Measurements from ENCODE around the gene GPR180. TPM values are rescaled to one million over a fixed set of nuclear protein-coding genes. Genes with fewer than 3 reads are reported as not detected.

The GPR180 gene
- total RNA-seq (2021): 7.2 and 8.3 TPM in 2 replicates
- Bru-seq, nascent RNA: percentile 82 among the genes with signal in this experiment
- BruChase-seq, experiment 1, labeled RNA remaining after a 2-hour chase: percentile 82 among the genes with signal in this experiment
- BruChase-seq, experiment 2, labeled RNA remaining after a 6-hour chase: percentile 76 among the genes with signal in this experiment
- long read RNA-seq, full-length matches to known transcripts: 26 of 32 reads
- long read RNA-seq, partial matches to known transcripts: 1 of 32 reads
- long read RNA-seq, other reads (novel, unspliced or antisense): 5 of 32 reads

GRCh38 chr13:94601446-94602431, at the start of gene GPR180:
GPR180 (plus strand) TSS chr13:94601857; CDS start chr13:94601928, 71 bp downstream.
- intact Hi-C loops (cut with micrococcal nuclease; ENCODE audit: unreplicated experiment): no loop called here
- Histone ChIP-seq H3K27me3 (replicated peaks; ENCODE audit: insufficient read depth, low read depth, low read length, poor library complexity) (no peaks in the 10 kb centered on the region), H3K4me3 (ENCODE audit: low read depth, low read length, poor library complexity, severe bottlenecking) (peak within 1 kb of the TSS; percentile 77), H3K4me1 (ENCODE audit: insufficient read depth, low read length, poor library complexity, severe bottlenecking) (peaks cover 8% of the 10 kb centered on the region), H3K9me3 (ENCODE audit: low read depth, low read length, poor library complexity, severe bottlenecking) (no peaks in the 10 kb centered on the region), H3K36me3 (ENCODE audit: insufficient read depth, low read length, poor library complexity, severe bottlenecking) (peaks cover 15% of the 10 kb centered on the region), H3K27ac (ENCODE audit: low read depth, low read length, poor library complexity, severe bottlenecking) (peak within 1 kb of the TSS; percentile 70)
- TF ChIP-seq CTCF (conservative IDR thresholded peaks at IDR 0.05; ENCODE audit: low read depth, low read length) (no peak), EZH2 (IDR thresholded peaks at IDR 0.05; ENCODE audit: borderline replicate concordance, low read depth, low read length, poor library complexity, severe bottlenecking) (no peak)
- peak; percentile 99 for DNase-seq (ENCODE audit: low spot score)
- no TSS peak for BruUV-seq (replicated peaks)
- ChIA-PET CTCF (interaction anchor here (0.9 kb wide), 1 partner anchor 166 kb away, joined by 5 read pairs; no protein-coding TSS in a partner anchor), POLR2A (ENCODE audit: low non-redundant PET) (no interaction called here)

GRCh38 chr13:94552095-94552494, 49.6 kb upstream of the GPR180 start:
- Histone ChIP-seq H3K4me3 (ENCODE audit: low read depth, low read length, poor library complexity, severe bottlenecking) (no peak overlapping the region), H3K4me1 (ENCODE audit: insufficient read depth, low read length, poor library complexity, severe bottlenecking) (no peaks in the 10 kb centered on the region), H3K27ac (ENCODE audit: low read depth, low read length, poor library complexity, severe bottlenecking) (no peak overlapping the region), H3K27me3 (replicated peaks; ENCODE audit: insufficient read depth, low read depth, low read length, poor library complexity) (no peaks in the 10 kb centered on the region), H3K9me3 (ENCODE audit: low read depth, low read length, poor library complexity, severe bottlenecking) (no peaks in the 10 kb centered on the region), H3K36me3 (ENCODE audit: insufficient read depth, low read length, poor library complexity, severe bottlenecking) (no peaks in the 10 kb centered on the region)
- ChIA-PET POLR2A (ENCODE audit: low non-redundant PET) (no interaction called here), CTCF (no interaction called here)
- no TSS peak for BruUV-seq (replicated peaks)
- TF ChIP-seq CTCF (conservative IDR thresholded peaks at IDR 0.05; ENCODE audit: low read depth, low read length) (no peak), EZH2 (IDR thresholded peaks at IDR 0.05; ENCODE audit: borderline replicate concordance, low read depth, low read length, poor library complexity, severe bottlenecking) (no peak)
- DNase-seq (ENCODE audit: low spot score): no peak
- intact Hi-C loops (cut with micrococcal nuclease; ENCODE audit: unreplicated experiment): no loop called here

GRCh38 chr13:94553766-94554165, 47.9 kb upstream of the GPR180 start:
- CTCF ChIA-PET: no interaction called here
- DNase-seq (ENCODE audit: low spot score): no peak

More at GRCh38 chr13:94553766-94554165, 47.9 kb upstream of the GPR180 start:
- POLR2A ChIA-PET (ENCODE audit: low non-redundant PET): no interaction called here
- no TSS peak for BruUV-seq (replicated peaks)
- no peak overlapping the region for H3K27ac ChIP-seq (ENCODE audit: low read depth, low read length, poor library complexity, severe bottlenecking)
- H3K4me1 ChIP-seq (ENCODE audit: insufficient read depth, low read length, poor library complexity, severe bottlenecking): no peaks in the 10 kb centered on the region
- no peaks in the 10 kb centered on the region for H3K9me3 ChIP-seq (ENCODE audit: low read depth, low read length, poor library complexity, severe bottlenecking)
- no peak overlapping the region for H3K4me3 ChIP-seq (ENCODE audit: low read depth, low read length, poor library complexity, severe bottlenecking)
- no peaks in the 10 kb centered on the region for H3K36me3 ChIP-seq (ENCODE audit: insufficient read depth, low read length, poor library complexity, severe bottlenecking)
- H3K27me3 ChIP-seq (replicated peaks; ENCODE audit: insufficient read depth, low read depth, low read length, poor library complexity): no peaks in the 10 kb centered on the region
- TF ChIP-seq CTCF (conservative IDR thresholded peaks at IDR 0.05; ENCODE audit: low read depth, low read length) (no peak), EZH2 (IDR thresholded peaks at IDR 0.05; ENCODE audit: borderline replicate concordance, low read depth, low read length, poor library complexity, severe bottlenecking) (no peak)
- intact Hi-C loops (cut with micrococcal nuclease; ENCODE audit: unreplicated experiment): no loop called here

All from A673 (cell line).